Panc1 (cell line): Measurements from ENCODE around the gene RNMT. TPM values are rescaled to one million over a fixed set of nuclear protein-coding genes. Genes with fewer than 3 reads are reported as not detected.

Source experiments
- ATAC-seq: fragments of 200-7000 bp; cut with Tn5 transposase; 2 replicates; pipeline ENCODE4 v1.9.1; 2020; ENCODE audit warnings: mild to moderate bottlenecking, moderate library complexity
- BruUV-seq: library from RNA; stranded (reverse); fragments of 400-500 nt; replicated peaks from 2 replicates; lab custom pipeline; 2021; lab: Mats Ljungman, UMichigan
- CTCF ChIA-PET: fragments of 300-600 bp; sonication (Branson Sonifier 250); formaldehyde crosslinking; loops from one replicate; lab custom pipeline; 2022; ENCODE audit warnings: antibody characterized with exemption; lab: Charles Lee
- POLR2A ChIA-PET: fragments of 300-600 bp; sonication (Branson Sonifier 250); formaldehyde crosslinking; loops from one replicate; lab custom pipeline; 2022; ENCODE audit warnings: antibody characterized with exemption; lab: Charles Lee
- DNase-seq: peaks from one replicate; pipeline ENCODE4 v3.0.0-alpha.2; 2010; ENCODE audit warnings: low read depth, low spot score
- H3K27ac ChIP-seq: 2 replicates; pipeline ENCODE4 v1.5.1; 2011; ENCODE audit warnings: mild to moderate bottlenecking, low read length, inconsistent platforms
- H3K27me3 ChIP-seq: fragments of 200-500 bp; sonication (Bioruptor generic); 2 replicates; pipeline ENCODE4 v1.6.0; 2014; ENCODE audit warnings: low read length, inconsistent platforms; ENCODE audit not compliant: control insufficient read depth, insufficient read depth
- H3K36me3 ChIP-seq: fragments of 200-500 bp; sonication (Bioruptor generic); 2 replicates; pipeline ENCODE4 v1.5.1; 2014; ENCODE audit warnings: inconsistent platforms, mild to moderate bottlenecking, low read length, moderate library complexity; ENCODE audit not compliant: control insufficient read depth, insufficient read depth
- H3K4me1 ChIP-seq: 2 replicates; pipeline ENCODE4 v1.5.1; 2011; ENCODE audit warnings: inconsistent platforms, mild to moderate bottlenecking, low read length, moderate library complexity; ENCODE audit not compliant: control insufficient read depth, insufficient read depth
- H3K4me3 ChIP-seq, 2 experiments: 2 replicates each; pipeline ENCODE4 v1.5.1; 2011 to 2012; ENCODE audit warnings: low read depth in 2 of 2, low read length in 2 of 2, mild to moderate bottlenecking in 2 of 2, inconsistent platforms in 1 of 2, moderate library complexity in 1 of 2
- H3K9me3 ChIP-seq: fragments of 200-500 bp; sonication (Bioruptor generic); 2 replicates; pipeline ENCODE4 v1.5.1; 2014; ENCODE audit warnings: low read depth, mild to moderate bottlenecking, inconsistent platforms, low read length, moderate library complexity; ENCODE audit not compliant: control insufficient read depth, insufficient read depth
- POLR2AphosphoS5 ChIP-seq: IDR thresholded peaks from 2 replicates; pipeline ENCODE4 v1.6.1; 2012; ENCODE audit warnings: mild to moderate bottlenecking, low read depth, low read length, moderate library complexity
- SIN3A ChIP-seq: IDR thresholded peaks from 2 replicates; pipeline ENCODE4 v1.6.1; 2012; ENCODE audit warnings: low read depth, mild to moderate bottlenecking, low read length, moderate library complexity, borderline replicate concordance; ENCODE audit not compliant: insufficient read depth
- TCF7L2 ChIP-seq: IDR thresholded peaks from 2 replicates; pipeline ENCODE4 v1.6.1; 2011; ENCODE audit warnings: mild to moderate bottlenecking, low read depth, low read length, inconsistent platforms
- in situ Hi-C: cut with HindIII; loops from 2 replicates; pipeline ENCODE4 v1.10.0; 2016; ENCODE audit warnings: low sequenced_read_pairs, low pct_unique_long_range_greater_than_20kb
- intact Hi-C: fragments of 100-400 bp; cut with micrococcal nuclease; formaldehyde crosslinking; loops from one replicate; pipeline ENCODE4 v1.10.0; 2022; ENCODE audit not compliant: unreplicated experiment
- total RNA-seq: library from RNA; stranded (reverse); gene quantifications from one replicate; pipeline ENCODE4 v1.2.1, GENCODE V29; 2021; ENCODE audit not compliant: unreplicated experiment
- TF ChIP-seq, protein P1 (sequence below): fragments of 450-650 bp; IDR thresholded peaks from 2 replicates; pipeline ENCODE4 v1.5.1; 2017; ENCODE audit warnings: mild to moderate bottlenecking
- TF ChIP-seq, protein P2 (sequence below), 2 experiments: IDR thresholded peaks; 2 replicates each; pipeline ENCODE4 v1.6.1; 2011 to 2012; ENCODE audit warnings: low read depth in 2 of 2, control low read depth in 1 of 2, low read length in 1 of 2, mild to moderate bottlenecking in 1 of 2, moderate library complexity in 1 of 2; ENCODE audit not compliant: insufficient read depth in 1 of 2

Gene RNMT
- total RNA-seq, 1 experiment from 2014 or later: 26.9 TPM

- no peaks in the 10 kb centered on the region for H3K4me1 ChIP-seq
- intact Hi-C loops: loop anchor here (10.0 kb wide), 1 partner anchor 236 kb away; no protein-coding TSS in a partner anchor
- POLR2A ChIA-PET: no interaction called here
- in situ Hi-C loops: no loop called here
- H3K4me3 ChIP-seq: no peak overlapping the region
- no peak for ATAC-seq
- CTCF ChIA-PET: no interaction called here
- no peak for DNase-seq
- no TSS peak for BruUV-seq
- no peaks in the 10 kb centered on the region for H3K36me3 ChIP-seq
- H3K9me3 ChIP-seq: no peaks in the 10 kb centered on the region
- TF ChIP-seq SIN3A (no peak), POLR2AphosphoS5 (no peak), TCF7L2 (no peak)
- TF ChIP-seq, protein P1, sequence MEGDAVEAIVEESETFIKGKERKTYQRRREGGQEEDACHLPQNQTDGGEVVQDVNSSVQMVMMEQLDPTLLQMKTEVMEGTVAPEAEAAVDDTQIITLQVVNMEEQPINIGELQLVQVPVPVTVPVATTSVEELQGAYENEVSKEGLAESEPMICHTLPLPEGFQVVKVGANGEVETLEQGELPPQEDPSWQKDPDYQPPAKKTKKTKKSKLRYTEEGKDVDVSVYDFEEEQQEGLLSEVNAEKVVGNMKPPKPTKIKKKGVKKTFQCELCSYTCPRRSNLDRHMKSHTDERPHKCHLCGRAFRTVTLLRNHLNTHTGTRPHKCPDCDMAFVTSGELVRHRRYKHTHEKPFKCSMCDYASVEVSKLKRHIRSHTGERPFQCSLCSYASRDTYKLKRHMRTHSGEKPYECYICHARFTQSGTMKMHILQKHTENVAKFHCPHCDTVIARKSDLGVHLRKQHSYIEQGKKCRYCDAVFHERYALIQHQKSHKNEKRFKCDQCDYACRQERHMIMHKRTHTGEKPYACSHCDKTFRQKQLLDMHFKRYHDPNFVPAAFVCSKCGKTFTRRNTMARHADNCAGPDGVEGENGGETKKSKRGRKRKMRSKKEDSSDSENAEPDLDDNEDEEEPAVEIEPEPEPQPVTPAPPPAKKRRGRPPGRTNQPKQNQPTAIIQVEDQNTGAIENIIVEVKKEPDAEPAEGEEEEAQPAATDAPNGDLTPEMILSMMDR: no peak
- TF ChIP-seq, protein P2, sequence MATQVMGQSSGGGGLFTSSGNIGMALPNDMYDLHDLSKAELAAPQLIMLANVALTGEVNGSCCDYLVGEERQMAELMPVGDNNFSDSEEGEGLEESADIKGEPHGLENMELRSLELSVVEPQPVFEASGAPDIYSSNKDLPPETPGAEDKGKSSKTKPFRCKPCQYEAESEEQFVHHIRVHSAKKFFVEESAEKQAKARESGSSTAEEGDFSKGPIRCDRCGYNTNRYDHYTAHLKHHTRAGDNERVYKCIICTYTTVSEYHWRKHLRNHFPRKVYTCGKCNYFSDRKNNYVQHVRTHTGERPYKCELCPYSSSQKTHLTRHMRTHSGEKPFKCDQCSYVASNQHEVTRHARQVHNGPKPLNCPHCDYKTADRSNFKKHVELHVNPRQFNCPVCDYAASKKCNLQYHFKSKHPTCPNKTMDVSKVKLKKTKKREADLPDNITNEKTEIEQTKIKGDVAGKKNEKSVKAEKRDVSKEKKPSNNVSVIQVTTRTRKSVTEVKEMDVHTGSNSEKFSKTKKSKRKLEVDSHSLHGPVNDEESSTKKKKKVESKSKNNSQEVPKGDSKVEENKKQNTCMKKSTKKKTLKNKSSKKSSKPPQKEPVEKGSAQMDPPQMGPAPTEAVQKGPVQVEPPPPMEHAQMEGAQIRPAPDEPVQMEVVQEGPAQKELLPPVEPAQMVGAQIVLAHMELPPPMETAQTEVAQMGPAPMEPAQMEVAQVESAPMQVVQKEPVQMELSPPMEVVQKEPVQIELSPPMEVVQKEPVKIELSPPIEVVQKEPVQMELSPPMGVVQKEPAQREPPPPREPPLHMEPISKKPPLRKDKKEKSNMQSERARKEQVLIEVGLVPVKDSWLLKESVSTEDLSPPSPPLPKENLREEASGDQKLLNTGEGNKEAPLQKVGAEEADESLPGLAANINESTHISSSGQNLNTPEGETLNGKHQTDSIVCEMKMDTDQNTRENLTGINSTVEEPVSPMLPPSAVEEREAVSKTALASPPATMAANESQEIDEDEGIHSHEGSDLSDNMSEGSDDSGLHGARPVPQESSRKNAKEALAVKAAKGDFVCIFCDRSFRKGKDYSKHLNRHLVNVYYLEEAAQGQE (IDR thresholded peaks at IDR 0.05; ENCODE audit: insufficient read depth in 1 of 2, low read depth in 2 of 2, low read length in 1 of 2): no peak
- peaks cover 6% of the 10 kb centered on the region for H3K27me3 ChIP-seq
- H3K27ac ChIP-seq: no peak overlapping the region
These were observed 64.7 kb downstream of the RNMT start for GRCh38 chr18:13791181-13791580.

- intact Hi-C loops (loop anchor here (10.0 kb wide), 1 partner anchor 239 kb away; no protein-coding TSS in a partner anchor), in situ Hi-C loops (no loop called here)
- no peaks in the 10 kb centered on the region for H3K4me1 ChIP-seq
- ChIA-PET POLR2A (no interaction called here), CTCF (no interaction called here)
- H3K27ac ChIP-seq: no peak overlapping the region
- ATAC-seq (no peak), DNase-seq (no peak)
- H3K27me3 ChIP-seq: peaks cover 4% of the 10 kb centered on the region
- TF ChIP-seq TCF7L2 (no peak), SIN3A (no peak), POLR2AphosphoS5 (no peak)
- TF ChIP-seq, protein P2 (IDR thresholded peaks at IDR 0.05; ENCODE audit: insufficient read depth in 1 of 2, low read depth in 2 of 2, low read length in 1 of 2): no peak
- TF ChIP-seq, protein P1: no peak
- no peak overlapping the region for H3K4me3 ChIP-seq
- no TSS peak for BruUV-seq
- no peaks in the 10 kb centered on the region for H3K36me3 ChIP-seq
- no peaks in the 10 kb centered on the region for H3K9me3 ChIP-seq
These were observed 67.3 kb downstream of the RNMT start for GRCh38 chr18:13793819-13794218.
